Measurements from ENCODE around the gene NAALADL2.

Gene NAALADL2

GRCh38 chr3:175057401-175057800 is 198.3 kb downstream of the NAALADL2 start:
- TF ChIP-seq CTCF (conservative IDR thresholded peaks at IDR 0.05; ENCODE audit: low read depth, low read length) = no peak
- DNase-seq (ENCODE audit: low read depth) = no peak
- no peak overlapping the region for H3K4me3 ChIP-seq (ENCODE audit: low read depth, low read length)

GRCh38 chr3:175059788-175060187 is 200.7 kb downstream of the NAALADL2 start:
- H3K4me3 ChIP-seq (ENCODE audit: low read depth, low read length) = no peak overlapping the region
- TF ChIP-seq CTCF (conservative IDR thresholded peaks at IDR 0.05; ENCODE audit: low read depth, low read length) = no peak
- no peak for DNase-seq (ENCODE audit: low read depth)

GRCh38 chr3:175065497-175065896 is 206.4 kb downstream of the NAALADL2 start:
- DNase-seq (ENCODE audit: low read depth) = peak; percentile 55
- no peak overlapping the region for H3K4me3 ChIP-seq (ENCODE audit: low read depth, low read length)
- TF ChIP-seq CTCF (conservative IDR thresholded peaks at IDR 0.05; ENCODE audit: low read depth, low read length) = no peak

GRCh38 chr3:175066617-175067415 is 207.7 kb downstream of the NAALADL2 start:
- no peak for TF ChIP-seq CTCF (conservative IDR thresholded peaks at IDR 0.05; ENCODE audit: low read depth, low read length)
- no peak for DNase-seq (ENCODE audit: low read depth)
- H3K4me3 ChIP-seq (ENCODE audit: low read depth, low read length) = no peak overlapping the region

- no peak for DNase-seq (ENCODE audit: low read depth)
- no peak for TF ChIP-seq CTCF (conservative IDR thresholded peaks at IDR 0.05; ENCODE audit: low read depth, low read length)
- no peak overlapping the region for H3K4me3 ChIP-seq (ENCODE audit: low read depth, low read length)
Observed at GRCh38 chr3:175068587-175068986, 209.5 kb downstream of the NAALADL2 start.

GRCh38 chr3:175070946-175071345 is 211.8 kb downstream of the NAALADL2 start:
- H3K4me3 ChIP-seq (ENCODE audit: low read depth, low read length) = no peak overlapping the region

More at GRCh38 chr3:175070946-175071345, 211.8 kb downstream of the NAALADL2 start:
- no peak for TF ChIP-seq CTCF (conservative IDR thresholded peaks at IDR 0.05; ENCODE audit: low read depth, low read length)
- DNase-seq (ENCODE audit: low read depth) = no peak

Measured in choroid plexus epithelial cell (primary cell).